HepG2 (cell line): ENCODE results near the gene JHY. TPM values are rescaled to one million over a fixed set of nuclear protein-coding genes. Genes with fewer than 3 reads are reported as not detected.

Experiments used
- FOSL2 ChIP-seq: sonication (generic); formaldehyde crosslinking; IDR thresholded peaks from 2 replicates; pipeline ENCODE4 v1.4.0; 2020; ENCODE audit warnings: missing genetic modification reagents
- GATAD1 ChIP-seq: IDR thresholded peaks from 2 replicates; pipeline ENCODE4 v1.6.1; 2016; ENCODE audit warnings: missing genetic modification reagents, missing compliant biosample characterization
- GLI4 ChIP-seq: sonication (generic); formaldehyde crosslinking; IDR thresholded peaks from 2 replicates; pipeline ENCODE4 v1.5.1; 2020; ENCODE audit warnings: missing genetic modification reagents, mild to moderate bottlenecking, moderate library complexity, borderline replicate concordance
- HMG20A ChIP-seq: IDR thresholded peaks from 2 replicates; pipeline ENCODE4 v1.6.1; 2016; ENCODE audit warnings: borderline replicate concordance
- KDM5B ChIP-seq: sonication (generic); formaldehyde crosslinking; IDR thresholded peaks from 2 replicates; pipeline ENCODE4 v1.4.0; 2020; ENCODE audit warnings: missing genetic modification reagents, mild to moderate bottlenecking, borderline replicate concordance
- MIER2 ChIP-seq: IDR thresholded peaks from 2 replicates; pipeline ENCODE4 v1.6.1; 2016; ENCODE audit warnings: missing biosample characterization, missing genetic modification reagents
- MIER3 ChIP-seq: IDR thresholded peaks from 2 replicates; pipeline ENCODE4 v1.6.1; 2016; ENCODE audit warnings: missing compliant biosample characterization, borderline replicate concordance
- NFYC ChIP-seq: IDR thresholded peaks from 2 replicates; pipeline ENCODE4 v1.6.1; 2016; ENCODE audit warnings: missing genetic modification reagents, missing compliant biosample characterization
- SIX4 ChIP-seq: sonication (generic); formaldehyde crosslinking; IDR thresholded peaks from 2 replicates; pipeline ENCODE4 v1.4.0; 2020; ENCODE audit warnings: missing genetic modification reagents
- TBX2 ChIP-seq: sonication (generic); formaldehyde crosslinking; IDR thresholded peaks from 2 replicates; pipeline ENCODE4 v1.5.0; 2020; ENCODE audit warnings: missing genetic modification reagents, mild to moderate bottlenecking, borderline replicate concordance
- TEAD3 ChIP-seq: optimal IDR thresholded peaks from 2 replicates; pipeline ENCODE3; 2016; ENCODE audit warnings: borderline replicate concordance
- ZNF121 ChIP-seq: sonication (generic); formaldehyde crosslinking; IDR thresholded peaks from 2 replicates; pipeline ENCODE4 v1.5.0; 2020; ENCODE audit warnings: mild to moderate bottlenecking, missing genetic modification reagents
- ZNF644 ChIP-seq: IDR thresholded peaks from 2 replicates; pipeline ENCODE4 v1.6.1; 2016; ENCODE audit warnings: low read depth
- ZNF883 ChIP-seq: sonication (generic); formaldehyde crosslinking; IDR thresholded peaks from 2 replicates; pipeline ENCODE4 v1.5.1; 2020; ENCODE audit warnings: mild to moderate bottlenecking, missing genetic modification reagents; ENCODE audit errors: not compliant biosample characterization
- polyA plus RNA-seq, 8 experiments: library from polyadenylated mRNA; depleted of rRNA in 3 of 8; stranded (reverse) in 7 of 8; unstranded in 1 of 8; fragments of >200 nt; fragmentation: Illumina TruSeq in 4 of 8; extraction: Trizol in 4 of 8; gene quantifications; 2 replicates each; pipeline versions ENCODE4 v1.2.1 to v1.2.3, GENCODE V29; 2011 to 2016; ENCODE audit warnings: low read depth in 4 of 8, missing spikeins in 1 of 8, mixed read lengths in 1 of 8; ENCODE audit not compliant: insufficient read depth in 1 of 8
- total RNA-seq, 5 experiments: library from RNA; depleted of rRNA; stranded (reverse); fragments of >200 nt; fragmentation: Illumina TruSeq; extraction: Trizol; gene quantifications; 2 replicates each; pipeline ENCODE4 v1.2.3, GENCODE V29; 2016; ENCODE audit warnings: low read depth in 1 of 5
- TF ChIP-seq, protein P1 (sequence below): sonication (generic); formaldehyde crosslinking; IDR thresholded peaks from 2 replicates; pipeline ENCODE4 v1.8.0; 2022; ENCODE audit warnings: missing genetic modification reagents, low read depth, mild to moderate bottlenecking, borderline replicate concordance
- TF ChIP-seq, protein P2 (sequence below): sonication (generic); formaldehyde crosslinking; IDR thresholded peaks from 2 replicates; pipeline ENCODE4 v1.4.0; 2020; ENCODE audit warnings: missing genetic modification reagents
- TF ChIP-seq, protein P3 (sequence below): IDR thresholded peaks from 2 replicates; pipeline ENCODE4 v1.6.1; 2016
- TF ChIP-seq, protein P4 (sequence below): IDR thresholded peaks from 2 replicates; pipeline ENCODE4 v1.6.1; 2018; ENCODE audit warnings: missing genetic modification reagents, mild to moderate bottlenecking, missing compliant biosample characterization
- TF ChIP-seq, protein P5 (sequence below): sonication (generic); formaldehyde crosslinking; IDR thresholded peaks from 2 replicates; pipeline ENCODE4 v1.5.1; 2020; ENCODE audit warnings: mild to moderate bottlenecking, missing genetic modification reagents, moderate library complexity
- TF ChIP-seq, protein P6 (sequence below): IDR thresholded peaks from 2 replicates; pipeline ENCODE4 v1.6.1; 2016; ENCODE audit warnings: mild to moderate bottlenecking

JHY gene
- total and polyA plus RNA-seq, 2 of the 13 experiments (the other 11 are each of a cell fraction or from before 2014, with no cell fraction given), result not detected

DNA sequence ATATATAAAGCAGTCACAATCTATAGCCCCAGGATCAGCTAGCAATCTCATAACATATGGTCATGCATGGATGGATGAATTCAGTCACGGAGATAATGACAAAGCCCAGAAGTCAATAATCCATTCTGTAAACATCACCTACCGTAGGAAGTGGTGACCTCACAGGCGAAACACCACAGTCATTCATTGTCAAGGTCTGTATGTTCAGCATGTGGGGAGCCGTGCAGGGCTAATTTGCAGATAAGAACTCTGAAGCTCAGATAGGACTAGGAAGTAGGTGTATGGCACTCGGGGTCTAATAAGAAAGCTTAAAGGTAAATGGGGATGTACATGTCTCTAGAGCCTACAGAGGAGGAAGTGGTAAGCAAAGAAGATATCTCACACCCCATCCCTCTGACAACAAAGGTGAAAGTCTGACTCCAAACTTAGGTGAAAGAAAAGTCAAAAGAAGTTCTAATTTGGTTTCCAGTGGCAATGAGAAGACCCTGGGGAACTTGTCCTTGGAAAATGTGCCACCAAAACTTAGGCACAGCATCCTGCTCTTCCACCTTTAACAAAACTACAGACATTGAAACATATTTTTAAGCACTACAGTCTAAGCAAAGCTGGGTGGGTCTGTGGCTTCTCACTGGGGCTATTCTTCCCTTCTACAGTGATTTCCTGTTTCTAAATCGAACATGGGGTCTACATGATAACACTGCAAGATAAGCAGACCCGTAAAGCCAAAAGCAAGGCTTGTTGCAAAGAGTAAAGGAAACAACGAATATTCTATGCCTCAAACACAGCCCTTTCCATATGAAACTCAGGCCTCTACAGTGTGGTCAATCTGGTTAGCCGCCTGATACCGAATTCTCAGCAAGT, 39.0 kb upstream of the JHY start (continued):
- TF ChIP-seq TBX2 (CRISPR knock-in tag), result peak; percentile 64
- peak; percentile 69 for TF ChIP-seq ZNF644 (CRISPR knock-in tag)
- peak; percentile 77; the same call in 1 of the 2 replicates for TF ChIP-seq HMG20A (CRISPR knock-in tag)
- 0 out of 2 replicates have a peak, but pooled peaks have one; percentile 23 for TF ChIP-seq MIER3 (CRISPR knock-in tag)
- TF ChIP-seq, protein P1, sequence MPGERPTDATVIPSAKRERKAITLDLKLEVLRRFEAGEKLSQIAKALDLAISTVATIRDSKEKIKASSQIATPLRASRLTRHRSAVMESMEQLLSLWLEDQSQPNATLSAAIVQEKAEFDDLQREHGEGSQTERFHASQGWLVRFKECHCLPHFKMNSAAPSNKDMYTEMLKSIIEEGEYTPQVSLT, result no peak
- no peak for TF ChIP-seq ZNF883 (CRISPR knock-in tag)
- TF ChIP-seq, protein P2, sequence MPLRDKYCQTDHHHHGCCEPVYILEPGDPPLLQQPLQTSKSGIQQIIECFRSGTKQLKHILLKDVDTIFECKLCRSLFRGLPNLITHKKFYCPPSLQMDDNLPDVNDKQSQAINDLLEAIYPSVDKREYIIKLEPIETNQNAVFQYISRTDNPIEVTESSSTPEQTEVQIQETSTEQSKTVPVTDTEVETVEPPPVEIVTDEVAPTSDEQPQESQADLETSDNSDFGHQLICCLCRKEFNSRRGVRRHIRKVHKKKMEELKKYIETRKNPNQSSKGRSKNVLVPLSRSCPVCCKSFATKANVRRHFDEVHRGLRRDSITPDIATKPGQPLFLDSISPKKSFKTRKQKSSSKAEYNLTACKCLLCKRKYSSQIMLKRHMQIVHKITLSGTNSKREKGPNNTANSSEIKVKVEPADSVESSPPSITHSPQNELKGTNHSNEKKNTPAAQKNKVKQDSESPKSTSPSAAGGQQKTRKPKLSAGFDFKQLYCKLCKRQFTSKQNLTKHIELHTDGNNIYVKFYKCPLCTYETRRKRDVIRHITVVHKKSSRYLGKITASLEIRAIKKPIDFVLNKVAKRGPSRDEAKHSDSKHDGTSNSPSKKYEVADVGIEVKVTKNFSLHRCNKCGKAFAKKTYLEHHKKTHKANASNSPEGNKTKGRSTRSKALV (CRISPR knock-in tag), result no peak
- no peak for TF ChIP-seq ZNF121 (CRISPR knock-in tag)
- TF ChIP-seq, protein P3, sequence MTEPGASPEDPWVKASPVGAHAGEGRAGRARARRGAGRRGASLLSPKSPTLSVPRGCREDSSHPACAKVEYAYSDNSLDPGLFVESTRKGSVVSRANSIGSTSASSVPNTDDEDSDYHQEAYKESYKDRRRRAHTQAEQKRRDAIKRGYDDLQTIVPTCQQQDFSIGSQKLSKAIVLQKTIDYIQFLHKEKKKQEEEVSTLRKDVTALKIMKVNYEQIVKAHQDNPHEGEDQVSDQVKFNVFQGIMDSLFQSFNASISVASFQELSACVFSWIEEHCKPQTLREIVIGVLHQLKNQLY (CRISPR knock-in tag), result no peak
- no peak for TF ChIP-seq NFYC (CRISPR knock-in tag)
- no peak for TF ChIP-seq GLI4 (CRISPR knock-in tag)
- TF ChIP-seq, protein P4, sequence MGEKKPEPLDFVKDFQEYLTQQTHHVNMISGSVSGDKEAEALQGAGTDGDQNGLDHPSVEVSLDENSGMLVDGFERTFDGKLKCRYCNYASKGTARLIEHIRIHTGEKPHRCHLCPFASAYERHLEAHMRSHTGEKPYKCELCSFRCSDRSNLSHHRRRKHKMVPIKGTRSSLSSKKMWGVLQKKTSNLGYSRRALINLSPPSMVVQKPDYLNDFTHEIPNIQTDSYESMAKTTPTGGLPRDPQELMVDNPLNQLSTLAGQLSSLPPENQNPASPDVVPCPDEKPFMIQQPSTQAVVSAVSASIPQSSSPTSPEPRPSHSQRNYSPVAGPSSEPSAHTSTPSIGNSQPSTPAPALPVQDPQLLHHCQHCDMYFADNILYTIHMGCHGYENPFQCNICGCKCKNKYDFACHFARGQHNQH (CRISPR knock-in tag), result peak; percentile 49; the same call in 1 of the 2 replicates
- TF ChIP-seq FOSL2, result peak; percentile 76
- TF ChIP-seq GATAD1 (CRISPR knock-in tag), result 0 out of 2 replicates have a peak, but pooled peaks have one; percentile 7
- TF ChIP-seq, protein P5, sequence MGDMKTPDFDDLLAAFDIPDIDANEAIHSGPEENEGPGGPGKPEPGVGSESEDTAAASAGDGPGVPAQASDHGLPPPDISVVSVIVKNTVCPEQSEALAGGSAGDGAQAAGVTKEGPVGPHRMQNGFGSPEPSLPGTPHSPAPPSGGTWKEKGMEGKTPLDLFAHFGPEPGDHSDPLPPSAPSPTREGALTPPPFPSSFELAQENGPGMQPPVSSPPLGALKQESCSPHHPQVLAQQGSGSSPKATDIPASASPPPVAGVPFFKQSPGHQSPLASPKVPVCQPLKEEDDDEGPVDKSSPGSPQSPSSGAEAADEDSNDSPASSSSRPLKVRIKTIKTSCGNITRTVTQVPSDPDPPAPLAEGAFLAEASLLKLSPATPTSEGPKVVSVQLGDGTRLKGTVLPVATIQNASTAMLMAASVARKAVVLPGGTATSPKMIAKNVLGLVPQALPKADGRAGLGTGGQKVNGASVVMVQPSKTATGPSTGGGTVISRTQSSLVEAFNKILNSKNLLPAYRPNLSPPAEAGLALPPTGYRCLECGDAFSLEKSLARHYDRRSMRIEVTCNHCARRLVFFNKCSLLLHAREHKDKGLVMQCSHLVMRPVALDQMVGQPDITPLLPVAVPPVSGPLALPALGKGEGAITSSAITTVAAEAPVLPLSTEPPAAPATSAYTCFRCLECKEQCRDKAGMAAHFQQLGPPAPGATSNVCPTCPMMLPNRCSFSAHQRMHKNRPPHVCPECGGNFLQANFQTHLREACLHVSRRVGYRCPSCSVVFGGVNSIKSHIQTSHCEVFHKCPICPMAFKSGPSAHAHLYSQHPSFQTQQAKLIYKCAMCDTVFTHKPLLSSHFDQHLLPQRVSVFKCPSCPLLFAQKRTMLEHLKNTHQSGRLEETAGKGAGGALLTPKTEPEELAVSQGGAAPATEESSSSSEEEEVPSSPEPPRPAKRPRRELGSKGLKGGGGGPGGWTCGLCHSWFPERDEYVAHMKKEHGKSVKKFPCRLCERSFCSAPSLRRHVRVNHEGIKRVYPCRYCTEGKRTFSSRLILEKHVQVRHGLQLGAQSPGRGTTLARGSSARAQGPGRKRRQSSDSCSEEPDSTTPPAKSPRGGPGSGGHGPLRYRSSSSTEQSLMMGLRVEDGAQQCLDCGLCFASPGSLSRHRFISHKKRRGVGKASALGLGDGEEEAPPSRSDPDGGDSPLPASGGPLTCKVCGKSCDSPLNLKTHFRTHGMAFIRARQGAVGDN (CRISPR knock-in tag), result no peak
- no peak for TF ChIP-seq KDM5B (CRISPR knock-in tag)
- TF ChIP-seq, protein P6, sequence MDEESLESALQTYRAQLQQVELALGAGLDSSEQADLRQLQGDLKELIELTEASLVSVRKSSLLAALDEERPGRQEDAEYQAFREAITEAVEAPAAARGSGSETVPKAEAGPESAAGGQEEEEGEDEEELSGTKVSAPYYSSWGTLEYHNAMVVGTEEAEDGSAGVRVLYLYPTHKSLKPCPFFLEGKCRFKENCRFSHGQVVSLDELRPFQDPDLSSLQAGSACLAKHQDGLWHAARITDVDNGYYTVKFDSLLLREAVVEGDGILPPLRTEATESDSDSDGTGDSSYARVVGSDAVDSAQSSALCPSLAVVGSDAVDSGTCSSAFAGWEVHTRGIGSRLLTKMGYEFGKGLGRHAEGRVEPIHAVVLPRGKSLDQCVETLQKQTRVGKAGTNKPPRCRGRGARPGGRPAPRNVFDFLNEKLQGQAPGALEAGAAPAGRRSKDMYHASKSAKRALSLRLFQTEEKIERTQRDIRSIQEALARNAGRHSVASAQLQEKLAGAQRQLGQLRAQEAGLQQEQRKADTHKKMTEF (CRISPR knock-in tag), result no peak
- TF ChIP-seq SIX4, result no peak
- TF ChIP-seq TEAD3, result peak; percentile 40
- no peak for TF ChIP-seq MIER2 (CRISPR knock-in tag)
